ENCODE data around the gene POLR2E. TPM values are rescaled to one million over a fixed set of nuclear protein-coding genes. Genes with fewer than 3 reads are reported as not detected.

The POLR2E gene
- total and polyA plus RNA-seq, 2 of the 13 experiments (the other 11 are each of a cell fraction or from before 2014, with no cell fraction given) = 140 to 272 TPM

- TF ChIP-seq RERE (CRISPR knock-in tag; IDR thresholded peaks at IDR 0.05; ENCODE audit: low read depth) = 0 out of 2 replicates have a peak, but pooled peaks have one; percentile 31
- TF ChIP-seq TERF1 (CRISPR knock-in tag; IDR thresholded peaks at IDR 0.05) = no peak; the same call in 1 of the 2 replicates
- peak; percentile 97; the same call in 1 of the 2 replicates for TF ChIP-seq KDM3A (CRISPR knock-in tag; IDR thresholded peaks at IDR 0.05; ENCODE audit: low read depth)
- peak; percentile 93 for TF ChIP-seq SP5 (CRISPR knock-in tag; IDR thresholded peaks at IDR 0.05; ENCODE audit: borderline replicate concordance, low read depth)
- no peak for TF ChIP-seq ZNF12 (CRISPR knock-in tag; IDR thresholded peaks at IDR 0.05)
- TF ChIP-seq TFAP4 (IDR thresholded peaks at IDR 0.05; ENCODE audit: borderline replicate concordance, low read depth) = peak; percentile 99
- TF ChIP-seq, protein P1, sequence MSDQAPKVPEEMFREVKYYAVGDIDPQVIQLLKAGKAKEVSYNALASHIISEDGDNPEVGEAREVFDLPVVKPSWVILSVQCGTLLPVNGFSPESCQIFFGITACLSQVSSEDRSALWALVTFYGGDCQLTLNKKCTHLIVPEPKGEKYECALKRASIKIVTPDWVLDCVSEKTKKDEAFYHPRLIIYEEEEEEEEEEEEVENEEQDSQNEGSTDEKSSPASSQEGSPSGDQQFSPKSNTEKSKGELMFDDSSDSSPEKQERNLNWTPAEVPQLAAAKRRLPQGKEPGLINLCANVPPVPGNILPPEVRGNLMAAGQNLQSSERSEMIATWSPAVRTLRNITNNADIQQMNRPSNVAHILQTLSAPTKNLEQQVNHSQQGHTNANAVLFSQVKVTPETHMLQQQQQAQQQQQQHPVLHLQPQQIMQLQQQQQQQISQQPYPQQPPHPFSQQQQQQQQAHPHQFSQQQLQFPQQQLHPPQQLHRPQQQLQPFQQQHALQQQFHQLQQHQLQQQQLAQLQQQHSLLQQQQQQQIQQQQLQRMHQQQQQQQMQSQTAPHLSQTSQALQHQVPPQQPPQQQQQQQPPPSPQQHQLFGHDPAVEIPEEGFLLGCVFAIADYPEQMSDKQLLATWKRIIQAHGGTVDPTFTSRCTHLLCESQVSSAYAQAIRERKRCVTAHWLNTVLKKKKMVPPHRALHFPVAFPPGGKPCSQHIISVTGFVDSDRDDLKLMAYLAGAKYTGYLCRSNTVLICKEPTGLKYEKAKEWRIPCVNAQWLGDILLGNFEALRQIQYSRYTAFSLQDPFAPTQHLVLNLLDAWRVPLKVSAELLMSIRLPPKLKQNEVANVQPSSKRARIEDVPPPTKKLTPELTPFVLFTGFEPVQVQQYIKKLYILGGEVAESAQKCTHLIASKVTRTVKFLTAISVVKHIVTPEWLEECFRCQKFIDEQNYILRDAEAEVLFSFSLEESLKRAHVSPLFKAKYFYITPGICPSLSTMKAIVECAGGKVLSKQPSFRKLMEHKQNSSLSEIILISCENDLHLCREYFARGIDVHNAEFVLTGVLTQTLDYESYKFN (CRISPR knock-in tag; conservative IDR thresholded peaks at IDR 0.05) = peak; percentile 85
- no peak for TF ChIP-seq FOXM1 (CRISPR knock-in tag; IDR thresholded peaks at IDR 0.05)
- no peak for TF ChIP-seq WIZ (CRISPR knock-in tag; IDR thresholded peaks at IDR 0.05)
- TF ChIP-seq ZNF275 (CRISPR knock-in tag; IDR thresholded peaks at IDR 0.05; ENCODE audit: borderline replicate concordance) = no peak
- TF ChIP-seq NCOA5 (CRISPR knock-in tag; IDR thresholded peaks at IDR 0.05) = no peak
- peak; percentile 88 for TF ChIP-seq MEIS2 (CRISPR knock-in tag; IDR thresholded peaks at IDR 0.05)
- peak; percentile 64; the same call in 1 of the 2 replicates for TF ChIP-seq ZNF138 (CRISPR knock-in tag; IDR thresholded peaks at IDR 0.05; ENCODE audit: low read depth)
Observed at GRCh38 chr19:1113030-1113985, 18.1 kb upstream of the POLR2E start (continued).
